ENCODE measurements around the gene ZNF740. TPM values are rescaled to one million over a fixed set of nuclear protein-coding genes. Genes with fewer than 3 reads are reported as not detected.

Gene ZNF740
- total and polyA plus RNA-seq, 8 donors, result 4.0 to 37.5 (median 4.5) TPM

DNA sequence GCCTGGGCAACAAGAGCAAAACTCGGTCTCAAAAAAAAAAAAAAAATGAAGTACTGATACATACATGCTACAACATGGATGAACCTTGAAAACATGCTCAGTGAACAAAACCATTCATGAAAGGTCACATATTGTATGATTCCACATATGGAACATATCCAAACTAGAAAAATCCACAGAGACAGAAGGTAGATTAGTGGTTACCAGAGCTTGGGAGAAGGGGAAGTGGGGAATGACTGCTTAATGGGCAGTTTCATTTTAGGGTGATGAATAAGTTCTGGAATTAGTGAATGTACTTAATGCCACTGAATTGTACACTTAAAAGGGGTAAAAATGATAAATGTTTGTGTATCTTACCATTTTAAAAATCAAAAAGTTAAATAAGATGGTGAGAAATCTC is 23.8 kb downstream of the ZNF740 start:
- Histone ChIP-seq H3K36me3 (no peaks in the 10 kb centered on the region), H3K27me3 (no peaks in the 10 kb centered on the region), H3K9me3 (no peaks in the 10 kb centered on the region), H3K4me1 (peaks cover 0 to 27% (median 14%) of the 10 kb centered on the region in 4 donors), H3K4me3 (no peak overlapping the region), H3K27ac (no peak overlapping the region)
- TF ChIP-seq EP300 (IDR thresholded peaks at IDR 0.05) (no peak), POLR2AphosphoS5 (IDR thresholded peaks at IDR 0.05) (no peak), POLR2A (IDR thresholded peaks at IDR 0.05) (no peak)
- TF ChIP-seq, protein P1, sequence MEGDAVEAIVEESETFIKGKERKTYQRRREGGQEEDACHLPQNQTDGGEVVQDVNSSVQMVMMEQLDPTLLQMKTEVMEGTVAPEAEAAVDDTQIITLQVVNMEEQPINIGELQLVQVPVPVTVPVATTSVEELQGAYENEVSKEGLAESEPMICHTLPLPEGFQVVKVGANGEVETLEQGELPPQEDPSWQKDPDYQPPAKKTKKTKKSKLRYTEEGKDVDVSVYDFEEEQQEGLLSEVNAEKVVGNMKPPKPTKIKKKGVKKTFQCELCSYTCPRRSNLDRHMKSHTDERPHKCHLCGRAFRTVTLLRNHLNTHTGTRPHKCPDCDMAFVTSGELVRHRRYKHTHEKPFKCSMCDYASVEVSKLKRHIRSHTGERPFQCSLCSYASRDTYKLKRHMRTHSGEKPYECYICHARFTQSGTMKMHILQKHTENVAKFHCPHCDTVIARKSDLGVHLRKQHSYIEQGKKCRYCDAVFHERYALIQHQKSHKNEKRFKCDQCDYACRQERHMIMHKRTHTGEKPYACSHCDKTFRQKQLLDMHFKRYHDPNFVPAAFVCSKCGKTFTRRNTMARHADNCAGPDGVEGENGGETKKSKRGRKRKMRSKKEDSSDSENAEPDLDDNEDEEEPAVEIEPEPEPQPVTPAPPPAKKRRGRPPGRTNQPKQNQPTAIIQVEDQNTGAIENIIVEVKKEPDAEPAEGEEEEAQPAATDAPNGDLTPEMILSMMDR (IDR thresholded peaks at IDR 0.05), result no peak
- 89 to 94% (median 92%) methylated on average over 1 of the region's 1 CpG for WGBS, 5 donors
- DNase-seq, result no peak
- intact Hi-C loops (cut with DNase I; ENCODE audit: low total_unique reads), result no loop called here

DNA sequence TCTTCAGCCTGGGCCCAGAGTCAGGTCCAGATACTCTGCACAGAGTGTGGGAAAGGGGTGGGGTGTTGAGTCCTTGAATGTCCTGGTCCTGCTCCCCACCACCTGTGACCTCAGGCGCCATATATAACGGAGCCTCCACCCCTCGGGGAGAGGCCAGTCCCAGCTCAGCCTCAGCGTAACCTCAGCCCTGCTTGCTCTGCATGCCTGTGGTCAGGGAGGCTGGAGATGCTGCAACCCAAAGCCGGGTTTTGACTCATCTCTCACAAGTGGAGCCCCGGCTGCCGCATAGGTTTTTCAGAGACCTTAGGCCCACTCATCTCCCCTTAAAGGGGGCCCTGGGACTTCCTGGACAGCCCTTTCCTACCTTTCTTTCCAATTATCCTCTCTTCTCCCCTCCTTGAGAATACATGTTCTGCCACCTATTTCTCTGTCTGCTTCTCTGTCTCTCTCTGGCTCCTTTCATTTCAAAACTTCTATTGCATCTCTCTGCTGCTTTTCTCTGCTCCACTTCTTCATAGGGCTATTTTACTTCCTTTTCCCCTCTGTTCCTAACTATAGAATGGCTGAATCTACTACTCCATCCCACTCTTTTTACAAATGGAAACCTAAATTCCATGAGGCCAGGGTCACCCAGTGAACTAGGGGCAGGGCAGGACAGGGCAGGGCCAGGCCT is 25.4 kb downstream of the ZNF740 start:
- no peak for TF ChIP-seq POLR2AphosphoS5 (IDR thresholded peaks at IDR 0.05)
- TF ChIP-seq, protein P1 (IDR thresholded peaks at IDR 0.05), result no peak
- no peak for TF ChIP-seq EP300 (IDR thresholded peaks at IDR 0.05)
- TF ChIP-seq POLR2A (IDR thresholded peaks at IDR 0.05), result no peak
- H3K9me3 ChIP-seq, result no peaks in the 10 kb centered on the region
- DNase-seq, result peak; percentile 15 to 34
- H3K36me3 ChIP-seq, result peaks cover 5 to 11% (median 11%) of the 10 kb centered on the region in 4 donors
- WGBS, 5 donors, result 55 to 76% (median 66%) methylated on average over 5 to 7 of the region's 7 CpGs
- peak overlapping the region in 3 of 5 donors; percentile 6 to 65 (median 33) for H3K27ac ChIP-seq
- peak overlapping the region in 1 of 4 donors; percentile 31 for H3K4me3 ChIP-seq
- intact Hi-C loops (cut with DNase I; ENCODE audit: low total_unique reads), result no loop called here
- peaks cover 0 to 31% (median 14%) of the 10 kb centered on the region in 4 donors for H3K4me1 ChIP-seq
- H3K27me3 ChIP-seq, result no peaks in the 10 kb centered on the region

- intact Hi-C loops (cut with DNase I; ENCODE audit: low total_unique reads), result no loop called here
- 16 to 36% (median 21%) methylated on average over 5 of the region's 5 CpGs for WGBS, 5 donors
- no peaks in the 10 kb centered on the region for H3K9me3 ChIP-seq
- no peaks in the 10 kb centered on the region for H3K27me3 ChIP-seq
- H3K4me1 ChIP-seq, result peaks cover 0 to 31% (median 14%) of the 10 kb centered on the region in 4 donors
- DNase-seq, result peak; percentile 52 to 69
- TF ChIP-seq EP300 (IDR thresholded peaks at IDR 0.05) (no peak), POLR2AphosphoS5 (IDR thresholded peaks at IDR 0.05) (peak in 2 of 3 donors; percentile 19 to 49)
- H3K4me3 ChIP-seq, result peak within 1 kb of the TSS in 2 of 4 donors; percentile 8 to 31
- peaks cover 17 to 23% (median 22%) of the 10 kb centered on the region in 4 donors for H3K36me3 ChIP-seq
- H3K27ac ChIP-seq, result peak within 1 kb of the TSS in 4 of 5 donors; percentile 6 to 65 (median 20)
Measured at GRCh38 chr12:53207042-53207441, 26.5 kb downstream of the ZNF740 start, which contains the start of gene ITGB7. Gene ITGB7, minus strand, starts transcription at chr12:53207251. Its CDS starts 6,808 bp downstream, at chr12:53200443.

DNA sequence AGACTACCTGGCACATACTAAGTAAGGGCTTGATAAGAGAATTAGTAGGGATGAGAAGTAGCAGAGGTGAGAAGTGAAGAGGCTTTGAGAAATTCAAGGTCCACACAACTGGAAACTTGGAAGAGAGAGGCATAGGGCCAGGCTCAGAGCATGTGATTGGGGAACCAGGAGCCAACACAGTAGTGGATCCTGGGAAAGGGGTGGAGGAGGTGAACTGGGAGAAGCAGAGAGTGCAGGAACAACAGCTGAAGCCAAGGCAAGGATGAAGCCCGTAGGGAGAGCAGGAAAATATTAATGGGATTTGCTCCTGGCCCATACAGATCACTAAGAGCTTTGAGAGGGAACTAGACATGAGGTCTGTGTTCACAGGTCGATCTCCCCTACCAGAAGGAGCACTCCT is 27.9 kb downstream of the ZNF740 start:
- Histone ChIP-seq H3K9me3 (no peaks in the 10 kb centered on the region), H3K36me3 (peaks cover 28 to 37% (median 36%) of the 10 kb centered on the region in 4 donors), H3K4me1 (peaks cover 0 to 36% (median 20%) of the 10 kb centered on the region in 4 donors), H3K27me3 (no peaks in the 10 kb centered on the region), H3K4me3 (no peak overlapping the region), H3K27ac (peak overlapping the region in 3 of 5 donors; percentile 12 to 62 (median 24))
- peak in 1 of 2 donors; percentile 14 for DNase-seq
- intact Hi-C loops (cut with DNase I; ENCODE audit: low total_unique reads), result no loop called here
- WGBS, 5 donors, result 50 to 56% (median 53%) methylated on average over 2 of the region's 2 CpGs
- TF ChIP-seq, protein P1 (IDR thresholded peaks at IDR 0.05), result no peak
- TF ChIP-seq POLR2AphosphoS5 (IDR thresholded peaks at IDR 0.05) (no peak), POLR2A (IDR thresholded peaks at IDR 0.05) (no peak), EP300 (IDR thresholded peaks at IDR 0.05) (no peak)
